ENCODE data around the gene SRCAP.

GRCh38 chr16:30650369-30651123, 48.4 kb upstream of the SRCAP start, which contains the start of gene PRR14:
- TF ChIP-seq CTCF (tag by site-specific recombination; IDR thresholded peaks at IDR 0.05), result peak; percentile 87
- peak; percentile 100 for TF ChIP-seq ZNF335 (tag by site-specific recombination; conservative IDR thresholded peaks at IDR 0.05)
- peak; percentile 26; the same call in 1 of the 2 replicates for TF ChIP-seq ZNF501 (tag by site-specific recombination; IDR thresholded peaks at IDR 0.05)
- no peak for TF ChIP-seq PRDM2 (tag by site-specific recombination; IDR thresholded peaks at IDR 0.05; ENCODE audit: borderline replicate concordance)
- no peak for TF ChIP-seq ZNF121 (tag by site-specific recombination; IDR thresholded peaks at IDR 0.05)
- peak; percentile 36 for TF ChIP-seq SETDB1 (IDR thresholded peaks at IDR 0.05; ENCODE audit: insufficient read length, low read length)
- TF ChIP-seq ZNF600 (tag by site-specific recombination; IDR thresholded peaks at IDR 0.05), result no peak
- no peak for TF ChIP-seq REST (tag by site-specific recombination; IDR thresholded peaks at IDR 0.05)
- TF ChIP-seq ZNF549 (tag by site-specific recombination; IDR thresholded peaks at IDR 0.05), result no peak

Data from HEK293 (cell line).